Neuron (in vitro differentiated cells): ENCODE measurements around the gene DBX1.
A peak's percentile ranks its signal among the peaks of the same experiment; 100 is the strongest.
"Not testable (repeated sequence)": the region's sequence is repeated elsewhere in the genome, so short reads cannot be mapped to it uniquely, and the experiment has no call there.

Source experiments
- H2AFZ ChIP-seq: one replicate; pipeline ENCODE4 v1.6.1; 2013; ENCODE audit warnings: low read depth, mild to moderate bottlenecking, inconsistent platforms, low read length, moderate library complexity
- H3K27me3 ChIP-seq: one replicate; pipeline ENCODE4 v1.6.1; 2013; ENCODE audit warnings: low read length; ENCODE audit not compliant: insufficient read depth
- H3K36me3 ChIP-seq: one replicate; pipeline ENCODE4 v1.6.1; 2013; ENCODE audit warnings: low read length; ENCODE audit not compliant: insufficient read depth
- H3K4me1 ChIP-seq: one replicate; pipeline ENCODE4 v1.6.1; 2013; ENCODE audit warnings: low read length; ENCODE audit not compliant: insufficient read depth
- H3K4me3 ChIP-seq: 2 replicates; pipeline ENCODE4 v1.5.1; 2013; ENCODE audit warnings: mild to moderate bottlenecking, low read length, moderate library complexity
- H3K9me3 ChIP-seq: one replicate; pipeline ENCODE4 v1.6.1; 2013; ENCODE audit warnings: low read length

Gene DBX1

GRCh38 chr11:20160425-20161229 is at the start of gene DBX1:
Gene DBX1, minus strand, starts transcription at chr11:20160475. Its CDS starts 151 bp downstream, at chr11:20160324.
- peaks cover 25% of the 10 kb centered on the region for H3K4me1 ChIP-seq
- H3K36me3 ChIP-seq = no peaks in the 10 kb centered on the region
- H3K4me3 ChIP-seq = peak within 1 kb of the TSS; percentile 11
- H3K27me3 ChIP-seq = peaks cover 95% of the 10 kb centered on the region
- H2AFZ ChIP-seq = no peak within 1 kb of the TSS
- H3K9me3 ChIP-seq = peaks cover 3% of the 10 kb centered on the region

DNA sequence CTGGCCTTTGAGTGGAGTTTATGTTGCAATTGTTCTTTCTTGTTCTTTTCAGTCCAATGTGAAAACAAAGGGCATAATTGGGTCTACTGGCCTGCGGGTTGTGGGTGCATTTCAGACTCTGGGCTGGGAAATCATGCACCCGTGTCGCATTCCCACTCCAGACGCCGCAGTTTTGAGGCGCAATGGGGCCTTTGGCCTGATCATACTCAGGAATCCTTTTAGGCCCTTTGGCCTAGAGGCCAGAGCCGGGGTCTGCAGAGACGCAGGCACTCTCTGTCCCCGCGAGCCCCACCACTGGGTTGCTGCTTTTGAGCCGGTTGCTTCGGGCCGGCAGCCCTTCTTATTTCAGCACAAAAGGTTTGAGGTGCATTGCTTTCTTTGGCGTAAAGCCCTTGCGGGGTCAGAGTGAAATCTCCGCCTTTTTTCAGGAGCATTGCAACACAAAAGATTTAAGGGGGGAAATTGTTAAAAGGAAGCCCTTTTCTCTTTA is 48.4 kb upstream of the DBX1 start:
- no peak overlapping the region for H3K4me3 ChIP-seq
- peaks cover 10% of the 10 kb centered on the region for H3K4me1 ChIP-seq
- no peak overlapping the region for H2AFZ ChIP-seq
- no peaks in the 10 kb centered on the region for H3K36me3 ChIP-seq
- peaks cover 3% of the 10 kb centered on the region for H3K9me3 ChIP-seq
- H3K27me3 ChIP-seq = peaks cover 47% of the 10 kb centered on the region

- no peak overlapping the region for H2AFZ ChIP-seq
- H3K27me3 ChIP-seq = peaks cover 51% of the 10 kb centered on the region
- no peak overlapping the region for H3K4me3 ChIP-seq
- H3K9me3 ChIP-seq = peaks cover 3% of the 10 kb centered on the region
- no peaks in the 10 kb centered on the region for H3K36me3 ChIP-seq
- H3K4me1 ChIP-seq = peaks cover 10% of the 10 kb centered on the region
These were observed 47.7 kb upstream of the DBX1 start for GRCh38 chr11:20207781-20208621.

GRCh38 chr11:20205807-20206206 is 45.5 kb upstream of the DBX1 start:
- peaks cover 10% of the 10 kb centered on the region for H3K4me1 ChIP-seq
- no peaks in the 10 kb centered on the region for H3K36me3 ChIP-seq
- no peak overlapping the region for H3K4me3 ChIP-seq
- no peak overlapping the region for H2AFZ ChIP-seq
- H3K9me3 ChIP-seq = peaks cover 3% of the 10 kb centered on the region
- peaks cover 62% of the 10 kb centered on the region for H3K27me3 ChIP-seq

- Histone ChIP-seq H3K4me3 (no peak overlapping the region), H3K4me1 (peaks cover 10% of the 10 kb centered on the region), H3K9me3 (peaks cover 3% of the 10 kb centered on the region), H3K36me3 (no peaks in the 10 kb centered on the region), H3K27me3 (peaks cover 57% of the 10 kb centered on the region), H2AFZ (no peak overlapping the region)
These were observed 44.4 kb upstream of the DBX1 start for GRCh38 chr11:20204681-20205080.

DNA sequence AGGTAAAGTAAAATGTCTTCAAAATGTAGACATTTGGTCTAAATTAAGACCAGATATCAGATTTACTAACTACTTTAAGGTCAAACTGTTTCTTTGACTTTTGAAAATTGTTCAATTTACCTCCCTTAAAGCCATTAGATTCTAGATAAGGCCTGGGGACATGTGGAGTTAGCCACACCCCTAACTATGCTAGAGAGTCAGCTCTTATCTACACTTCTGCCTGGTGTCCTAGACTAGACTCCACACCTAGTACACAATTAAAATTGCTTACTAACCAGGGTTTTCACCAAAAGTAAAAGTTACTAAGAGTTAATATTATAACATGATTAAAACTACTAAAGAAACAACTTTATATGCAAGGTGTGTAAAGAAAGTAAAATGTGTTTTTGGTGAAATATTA is 43.6 kb upstream of the DBX1 start:
- Histone ChIP-seq H3K4me3 (no peak overlapping the region), H3K4me1 (peaks cover 6% of the 10 kb centered on the region), H2AFZ (no peak overlapping the region), H3K27me3 (peaks cover 49% of the 10 kb centered on the region), H3K36me3 (no peaks in the 10 kb centered on the region), H3K9me3 (peaks cover 3% of the 10 kb centered on the region)

DNA sequence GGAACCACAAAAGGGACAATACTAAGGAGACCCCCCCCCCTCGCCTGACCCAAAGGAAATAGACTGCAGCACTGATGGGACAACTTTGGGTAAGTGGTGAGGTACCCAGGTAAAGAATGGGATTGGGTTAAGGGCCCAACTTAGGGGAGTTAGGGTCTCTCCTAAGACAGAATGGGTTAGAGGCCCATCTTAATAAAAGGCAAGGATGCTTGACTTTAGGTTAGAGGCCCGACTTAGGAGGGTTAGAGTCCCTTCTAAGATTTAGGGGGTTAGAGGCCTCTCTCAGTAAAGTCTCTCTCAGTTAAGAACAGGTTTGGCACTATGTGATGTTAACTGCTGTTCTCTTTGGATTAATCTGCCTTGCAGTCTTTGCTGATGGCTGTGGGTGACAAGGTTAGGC is 41.0 kb upstream of the DBX1 start:
- peaks cover 3% of the 10 kb centered on the region for H3K9me3 ChIP-seq
- no peak overlapping the region for H2AFZ ChIP-seq
- no peaks in the 10 kb centered on the region for H3K4me1 ChIP-seq
- peaks cover 34% of the 10 kb centered on the region for H3K27me3 ChIP-seq
- H3K4me3 ChIP-seq = no peak overlapping the region
- H3K36me3 ChIP-seq = no peaks in the 10 kb centered on the region

DNA sequence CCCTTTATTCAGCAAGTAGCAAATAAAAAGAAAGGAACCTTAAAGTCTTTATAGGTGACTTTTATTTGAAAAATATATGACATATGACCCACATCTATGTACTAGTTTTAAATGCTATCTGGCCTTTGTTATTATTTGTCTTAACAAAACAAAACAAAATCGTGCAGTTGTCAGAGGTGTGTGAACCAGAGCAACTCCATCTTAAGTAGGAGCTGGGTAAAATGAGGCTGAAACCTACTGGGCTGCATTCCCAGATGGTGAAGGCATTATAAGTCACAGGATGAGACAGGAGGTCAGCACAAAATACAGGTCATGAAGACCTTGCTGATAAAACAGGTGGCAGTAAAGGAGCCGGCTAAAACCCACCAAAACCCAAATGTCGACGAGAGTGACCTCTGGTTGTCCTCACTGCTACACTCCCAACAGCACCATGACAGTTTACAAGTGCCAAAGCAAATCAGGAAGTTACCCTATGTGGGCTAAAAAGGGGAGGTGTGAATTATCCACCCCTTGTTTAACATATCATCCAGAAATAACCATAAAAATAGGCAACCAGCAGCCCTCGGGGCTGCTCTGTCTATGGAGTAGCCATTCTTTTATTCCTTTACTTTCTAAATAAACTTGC is 40.2 kb upstream of the DBX1 start:
- H3K9me3 ChIP-seq, H2AFZ ChIP-seq, H3K4me3 ChIP-seq, H3K4me1 ChIP-seq, H3K36me3 ChIP-seq: not testable (repeated sequence)
- peaks cover 34% of the 10 kb centered on the region for H3K27me3 ChIP-seq

DNA sequence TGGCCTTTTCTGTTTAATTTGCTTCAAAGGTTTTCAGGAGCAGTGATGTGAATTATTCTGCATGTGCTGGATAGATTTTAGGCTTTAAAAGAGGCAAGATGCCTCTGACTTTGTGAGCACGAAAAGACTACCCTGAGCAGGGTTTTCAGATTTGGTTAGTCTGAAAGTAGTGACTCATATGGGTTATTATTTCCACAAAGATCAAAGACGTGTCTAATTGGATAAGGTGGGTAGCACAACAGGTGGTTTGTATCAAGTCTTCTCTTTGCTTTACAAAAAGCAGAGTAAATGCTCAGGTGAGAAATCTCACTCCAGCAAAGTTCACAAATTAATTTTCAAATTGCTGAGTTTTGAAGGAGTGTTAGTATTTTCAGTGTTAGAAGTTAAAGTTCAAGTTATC is 37.6 kb upstream of the DBX1 start:
- no peak overlapping the region for H2AFZ ChIP-seq
- H3K4me1 ChIP-seq = no peaks in the 10 kb centered on the region
- H3K27me3 ChIP-seq = peaks cover 30% of the 10 kb centered on the region
- no peak overlapping the region for H3K4me3 ChIP-seq
- no peaks in the 10 kb centered on the region for H3K36me3 ChIP-seq
- H3K9me3 ChIP-seq = no peaks in the 10 kb centered on the region

DNA sequence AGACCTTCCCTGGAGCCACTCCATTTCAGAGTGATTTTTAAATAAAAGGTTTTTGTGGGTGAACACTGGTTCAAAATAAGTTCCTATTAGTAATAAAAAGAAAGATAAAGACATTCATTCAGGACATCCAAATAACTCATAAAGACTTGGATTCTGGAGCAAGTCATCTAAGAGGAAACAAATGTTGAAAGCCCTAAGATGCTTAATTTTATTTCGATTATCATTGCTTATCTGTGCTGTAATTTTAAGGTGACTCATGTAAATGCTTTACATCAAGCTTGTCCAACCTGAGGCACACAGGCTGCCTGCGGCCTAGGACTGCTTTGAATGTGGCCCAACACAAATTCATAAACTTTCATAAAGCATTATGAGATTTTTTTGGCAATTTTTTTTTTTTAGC is 34.2 kb upstream of the DBX1 start:
- Histone ChIP-seq H3K9me3 (no peaks in the 10 kb centered on the region), H3K27me3 (peaks cover 18% of the 10 kb centered on the region), H3K4me1 (no peaks in the 10 kb centered on the region), H2AFZ (no peak overlapping the region), H3K4me3 (no peak overlapping the region), H3K36me3 (no peaks in the 10 kb centered on the region)

DNA sequence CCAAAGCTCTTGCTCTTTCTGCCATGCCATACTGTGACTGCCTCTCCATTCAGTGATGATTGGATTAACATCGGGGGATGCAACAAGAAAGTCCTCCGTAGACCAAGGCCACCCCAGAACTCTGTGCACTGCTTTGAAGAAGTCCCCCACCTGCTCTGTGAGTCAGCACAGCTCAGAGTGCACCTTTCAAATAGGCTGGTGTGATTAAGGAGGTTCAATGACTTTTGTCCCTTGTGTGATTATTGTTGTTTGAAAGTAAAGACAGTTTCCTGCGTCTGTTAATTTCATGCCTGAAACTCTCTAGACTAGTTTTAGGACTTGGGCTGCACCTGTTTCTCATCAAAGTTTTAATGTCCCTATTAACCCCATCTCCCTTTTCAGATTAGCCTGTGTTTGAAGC is 33.0 kb upstream of the DBX1 start:
- Histone ChIP-seq H3K36me3 (no peaks in the 10 kb centered on the region), H3K4me3 (no peak overlapping the region), H3K9me3 (no peaks in the 10 kb centered on the region), H2AFZ (no peak overlapping the region), H3K4me1 (no peaks in the 10 kb centered on the region), H3K27me3 (peaks cover 18% of the 10 kb centered on the region)

- Histone ChIP-seq H3K36me3 (no peaks in the 10 kb centered on the region), H3K9me3 (no peaks in the 10 kb centered on the region), H2AFZ (no peak overlapping the region), H3K4me1 (no peaks in the 10 kb centered on the region), H3K27me3 (peaks cover 17% of the 10 kb centered on the region), H3K4me3 (no peak overlapping the region)
These were observed 32.4 kb upstream of the DBX1 start for GRCh38 chr11:20192641-20193040.

- no peaks in the 10 kb centered on the region for H3K36me3 ChIP-seq
- H3K9me3 ChIP-seq = no peaks in the 10 kb centered on the region
- no peaks in the 10 kb centered on the region for H3K4me1 ChIP-seq
- peaks cover 16% of the 10 kb centered on the region for H3K27me3 ChIP-seq
- no peak overlapping the region for H2AFZ ChIP-seq
- no peak overlapping the region for H3K4me3 ChIP-seq
These were observed 31.9 kb upstream of the DBX1 start for GRCh38 chr11:20192151-20192550.
